Stimulated activated CD4-positive, alpha-beta T cell treated with anti-CD3 and anti-CD28 coated beads, Interleukin-2, amount 100 ng/mL, for 48 hours (primary cell): ENCODE measurements around the gene ZNF575.

Experiments used
- DNase-seq, 2 donors: peaks; one replicate each; pipeline ENCODE4 v3.0.0-alpha.2; 2020

ZNF575 gene

GRCh38 chr19:43532962-43533545 lies at the start of gene ZNF575:
TSS of gene ZNF575 (plus strand) at chr19:43533188. CDS start at chr19:43534423, 1,235 bp downstream.
- DNase-seq: peak; percentile 73 to 76

- DNase-seq: no peak
These were observed 49.7 kb upstream of the ZNF575 start for GRCh38 chr19:43483281-43483680.

DNA sequence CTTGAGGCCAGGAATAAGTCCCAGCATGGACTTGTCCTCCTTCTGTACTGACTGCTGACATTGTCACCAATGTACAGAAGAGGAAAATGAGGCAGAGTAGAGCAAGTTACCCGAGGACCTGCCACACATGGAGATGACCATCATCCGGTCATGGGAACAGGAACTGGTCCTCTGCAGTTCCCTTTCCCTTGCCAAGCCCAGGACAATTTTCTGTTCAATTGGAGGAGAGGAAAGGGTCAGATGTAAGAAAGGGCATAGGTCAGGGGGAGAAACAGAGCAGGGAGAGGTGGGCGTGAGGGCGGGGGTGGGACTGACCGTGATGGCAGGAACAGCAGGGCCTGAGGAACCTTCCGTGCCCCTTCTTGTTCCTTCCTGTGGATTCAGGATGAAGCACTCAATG lies 47.0 kb upstream of the ZNF575 start:
- no peak for DNase-seq

DNA sequence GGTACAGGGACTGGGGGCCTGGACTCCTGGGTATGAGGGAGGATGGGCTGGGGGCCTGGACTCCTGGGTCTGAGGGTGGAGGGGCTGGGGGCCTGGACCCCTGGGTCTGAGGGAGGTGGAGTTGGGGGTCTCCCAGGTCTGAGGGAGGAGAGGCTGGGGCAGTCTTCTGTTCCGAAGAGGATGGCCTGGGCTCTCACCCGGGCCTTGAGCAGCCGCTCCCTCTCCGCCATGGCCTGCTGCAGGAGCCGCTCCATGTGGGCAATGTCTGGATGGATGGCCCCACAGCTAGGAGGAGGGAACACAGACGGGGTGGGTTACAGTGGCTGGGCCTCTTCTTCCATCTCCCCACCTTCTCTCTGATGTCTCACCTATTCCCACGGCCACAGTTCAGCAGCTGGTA lies 46.6 kb upstream of the ZNF575 start:
- no peak for DNase-seq

- DNase-seq: no peak
These were observed 44.8 kb upstream of the ZNF575 start for GRCh38 chr19:43488179-43488578.

- DNase-seq: no peak
These were observed 43.7 kb upstream of the ZNF575 start for GRCh38 chr19:43489310-43489709.

DNA sequence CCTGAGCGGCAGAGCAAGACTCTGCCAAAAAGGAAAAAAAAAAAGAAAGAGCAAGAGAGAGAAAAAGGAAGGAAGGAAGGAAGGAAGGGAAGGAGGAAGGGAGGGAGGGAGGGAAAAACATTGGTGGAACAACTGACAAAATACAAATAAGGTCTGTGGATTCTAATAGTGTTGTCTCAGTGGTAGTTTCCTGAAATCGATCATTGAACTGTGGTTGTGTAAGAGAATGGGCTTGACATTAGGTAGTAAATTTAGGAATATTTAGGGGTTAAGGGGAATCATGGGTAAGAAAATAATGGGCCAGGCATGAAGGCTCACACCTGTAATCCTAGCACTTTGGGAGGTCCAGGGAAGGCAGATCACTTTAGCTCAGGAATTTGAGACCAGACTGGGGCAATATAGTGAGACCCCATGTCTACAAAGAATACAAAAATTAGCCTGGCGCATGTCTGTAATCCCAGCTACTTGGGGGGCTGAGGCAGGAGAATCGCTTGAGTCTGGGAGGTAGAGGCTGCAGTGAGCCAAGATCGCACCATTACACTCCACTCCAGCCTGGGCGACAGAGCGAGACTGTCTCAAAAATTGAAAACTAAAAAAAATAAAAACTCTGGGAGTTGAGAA lies 42.9 kb upstream of the ZNF575 start:
- DNase-seq: no peak

- DNase-seq: no peak
These were observed 42.2 kb upstream of the ZNF575 start for GRCh38 chr19:43490759-43491158.

DNA sequence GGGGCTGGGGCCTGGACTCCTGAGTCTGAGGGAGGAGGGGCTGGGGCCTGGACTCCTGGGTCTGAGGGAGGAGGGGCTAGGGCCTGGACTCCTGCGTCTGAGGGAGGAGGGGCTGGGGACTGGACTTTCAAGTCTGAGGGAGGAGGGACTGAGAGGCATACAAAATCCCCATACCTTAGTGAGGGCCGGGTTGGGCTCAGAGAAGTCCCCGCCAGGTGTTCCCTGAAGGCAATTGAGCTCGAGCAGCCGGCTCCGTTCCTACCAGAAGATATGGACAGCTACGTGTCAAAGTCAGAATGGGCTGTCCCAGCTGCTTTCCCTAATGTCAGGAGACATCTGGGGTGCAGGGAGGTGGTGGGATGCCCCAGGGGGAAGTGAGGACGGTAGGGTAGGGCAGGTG lies 37.9 kb upstream of the ZNF575 start:
- DNase-seq: no peak

DNA sequence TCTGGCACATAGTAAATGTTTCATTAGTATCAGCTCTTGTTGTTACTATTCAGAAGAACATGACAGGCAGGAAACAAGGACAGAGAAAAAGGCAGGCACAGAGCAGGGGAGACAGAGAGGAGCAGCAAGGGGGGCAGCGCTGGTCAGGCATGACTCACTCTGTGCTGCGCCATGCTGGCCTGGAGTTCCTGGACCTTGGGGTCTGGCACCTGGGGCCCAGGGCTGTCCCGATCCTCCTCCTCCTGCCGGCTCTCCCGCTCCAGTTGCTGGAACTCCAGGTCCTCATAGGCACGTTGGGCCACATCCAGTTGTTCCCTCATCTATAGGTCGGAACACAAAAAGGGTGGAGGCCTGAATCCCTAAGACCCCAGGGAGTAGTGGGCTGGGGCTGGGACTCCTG lies 36.0 kb upstream of the ZNF575 start:
- DNase-seq: no peak

DNA sequence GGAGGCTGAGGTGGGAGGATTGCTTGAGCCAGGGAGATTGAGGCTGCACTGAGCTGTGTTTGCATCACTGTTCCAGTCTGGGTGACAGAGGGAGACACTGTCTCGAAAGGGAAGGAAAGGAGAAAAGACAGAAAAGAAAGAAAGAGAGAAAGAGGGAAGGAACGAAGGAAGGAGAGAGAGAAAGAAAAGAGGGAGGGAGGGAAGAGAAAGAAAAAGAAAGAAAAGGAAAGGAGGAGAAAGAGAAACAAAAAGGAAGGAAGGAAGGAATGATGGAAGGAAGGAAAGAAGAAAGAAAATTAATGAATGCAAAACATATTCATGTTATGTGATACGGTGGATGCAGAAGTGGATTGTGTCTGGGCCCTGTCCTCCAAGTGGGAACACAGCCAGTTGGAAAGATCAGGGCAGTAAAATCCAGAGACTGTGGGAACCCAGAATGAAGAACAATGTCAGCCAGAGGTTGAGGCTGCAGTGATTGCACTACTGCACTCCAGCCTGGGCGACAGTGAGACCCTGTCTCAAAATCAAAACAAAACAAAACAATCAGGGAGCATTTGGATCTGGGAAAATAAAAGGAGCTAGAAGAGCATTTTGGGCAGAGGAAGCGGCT lies 34.6 kb upstream of the ZNF575 start:
- DNase-seq: no peak

GRCh38 chr19:43499042-43499441 lies 33.9 kb upstream of the ZNF575 start:
- DNase-seq: no peak

- DNase-seq: no peak
These were observed 31.1 kb upstream of the ZNF575 start for GRCh38 chr19:43501661-43502418.

GRCh38 chr19:43502419-43502976 lies 30.5 kb upstream of the ZNF575 start:
- DNase-seq: no peak

DNA sequence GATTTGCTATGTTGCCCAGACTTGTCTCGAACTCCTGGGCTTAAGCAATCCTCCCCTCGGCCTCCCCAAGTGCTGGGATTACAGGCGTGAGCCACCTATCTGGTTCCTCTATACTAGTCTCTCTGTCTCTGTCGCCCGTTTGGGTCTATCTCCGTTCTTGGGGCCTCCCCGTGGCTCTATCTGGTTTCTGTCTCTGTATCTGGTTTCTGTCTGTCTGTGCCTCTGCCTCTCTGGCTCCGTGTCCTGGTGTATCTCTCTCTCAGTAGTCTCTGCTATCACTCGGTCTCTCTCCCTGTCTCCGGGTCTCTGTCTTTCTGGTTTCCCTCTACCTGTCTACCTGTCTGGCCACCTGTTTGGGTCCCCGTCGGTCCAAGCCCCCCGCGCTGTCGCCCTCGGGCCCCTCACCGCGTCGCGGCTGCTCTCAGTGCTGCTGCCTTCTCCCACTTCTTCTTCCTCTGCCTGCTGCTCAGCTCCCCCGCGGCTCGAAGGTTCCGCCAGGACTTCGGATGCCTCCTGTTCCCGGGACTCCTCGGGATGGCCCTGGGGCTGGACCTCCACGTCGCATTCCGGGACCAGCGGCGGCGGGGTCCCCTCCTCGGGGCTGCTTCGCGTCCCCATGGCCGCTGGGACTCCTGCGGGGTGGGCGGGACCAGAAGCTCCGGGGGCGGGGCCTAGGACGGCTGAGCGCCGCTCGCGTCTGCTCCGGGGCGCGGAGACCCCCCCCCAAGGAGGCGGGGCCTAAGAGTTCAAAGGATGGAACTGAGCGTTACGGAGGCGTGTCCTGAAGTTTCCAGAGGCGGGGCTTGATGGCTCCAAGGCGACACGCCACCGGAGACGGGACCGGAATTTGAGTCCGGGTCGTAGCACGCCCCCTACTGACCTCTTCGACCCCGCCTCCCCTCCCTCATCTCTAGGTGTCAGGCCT lies 29.2 kb upstream of the ZNF575 start:
- DNase-seq: peak; percentile 98 to 99

DNA sequence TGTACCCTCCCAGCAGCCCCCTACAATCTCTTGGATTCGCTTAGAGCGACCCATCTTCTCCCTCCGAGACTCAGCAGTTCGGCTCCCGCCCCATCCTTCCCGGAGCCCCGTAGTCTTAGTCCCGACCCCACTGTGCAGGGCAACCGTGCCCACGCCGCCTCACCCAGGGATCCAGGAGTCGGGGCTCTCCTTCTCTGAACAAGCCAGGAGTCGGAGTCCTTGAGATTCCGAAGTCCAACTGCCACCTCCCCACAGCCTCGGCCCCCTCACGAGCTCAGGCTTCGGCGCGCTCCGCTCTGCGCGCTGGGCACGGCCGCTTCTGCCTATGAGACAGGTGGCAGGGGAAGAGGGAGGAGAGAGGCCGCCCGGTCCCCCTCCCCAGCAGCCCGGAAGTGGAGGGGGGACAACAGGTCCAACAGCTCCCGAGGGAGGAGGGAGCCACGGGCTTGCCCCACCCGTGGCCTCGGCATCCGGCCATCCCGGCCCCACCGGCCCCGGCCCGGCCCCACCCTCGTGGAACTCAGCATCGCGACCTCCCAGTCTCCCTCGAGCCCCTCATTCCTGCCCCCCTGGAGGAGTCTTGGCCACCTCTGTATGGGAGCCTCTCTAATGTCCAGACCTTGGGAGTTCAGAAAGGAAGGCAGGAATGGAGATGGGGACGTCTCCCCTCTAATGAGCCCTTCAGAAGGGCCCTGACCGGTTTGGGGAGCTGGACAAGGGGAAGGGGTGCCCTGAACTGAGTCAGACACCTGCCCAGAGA lies 28.4 kb upstream of the ZNF575 start, which contains the start of gene PHLDB3:
Gene PHLDB3, minus strand, starts transcription at position 321 of the 760 bp plus-strand sequence. CDS start 628 bp downstream, outside the sequence.
- DNase-seq: peak; percentile 39 to 47

GRCh38 chr19:43505186-43505456 lies 27.9 kb upstream of the ZNF575 start:
- DNase-seq: no peak

- DNase-seq: no peak
These were observed 27.0 kb upstream of the ZNF575 start for GRCh38 chr19:43505941-43506340.

GRCh38 chr19:43506629-43507028 lies 26.4 kb upstream of the ZNF575 start:
- no peak for DNase-seq

DNA sequence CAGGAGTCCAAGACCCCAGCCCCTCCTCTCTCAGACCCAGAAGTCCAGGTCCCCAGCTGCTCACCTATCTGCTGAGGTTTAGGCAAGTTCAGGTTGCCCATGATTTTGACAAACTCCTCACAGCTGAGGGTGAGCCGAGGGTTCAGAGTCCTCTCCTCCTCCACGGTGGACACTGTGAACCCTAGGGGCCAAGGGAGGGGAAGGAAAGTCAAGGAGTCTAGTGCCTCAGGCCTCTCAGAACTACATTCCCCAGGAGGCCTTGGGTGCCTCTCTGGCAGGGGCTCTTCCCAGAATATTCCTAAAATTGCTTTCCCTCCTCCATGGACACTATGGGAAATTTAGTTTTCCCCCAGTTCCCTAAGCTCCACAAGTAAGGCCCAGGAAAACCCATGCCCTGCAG lies 25.1 kb upstream of the ZNF575 start:
- DNase-seq: no peak

DNA sequence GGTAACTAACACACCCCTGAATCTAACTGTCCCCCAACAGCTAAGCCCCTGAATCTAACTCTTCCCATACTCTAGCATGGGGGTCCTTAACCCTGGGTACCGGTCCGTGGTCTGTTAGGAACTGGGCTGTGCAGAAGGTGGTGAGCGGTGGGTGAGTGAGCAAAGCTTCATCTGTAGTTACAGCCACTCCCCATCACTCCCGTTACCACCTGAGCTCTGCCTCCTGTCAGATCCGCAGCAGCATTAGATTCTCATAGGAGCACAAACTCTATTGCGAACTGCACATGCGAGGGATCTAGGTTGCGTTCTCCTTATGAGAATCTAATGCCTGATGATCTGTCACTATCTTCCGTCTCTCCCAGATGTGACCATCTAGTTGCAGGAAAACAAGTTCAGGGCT lies 22.3 kb upstream of the ZNF575 start:
- no peak for DNase-seq

DNA sequence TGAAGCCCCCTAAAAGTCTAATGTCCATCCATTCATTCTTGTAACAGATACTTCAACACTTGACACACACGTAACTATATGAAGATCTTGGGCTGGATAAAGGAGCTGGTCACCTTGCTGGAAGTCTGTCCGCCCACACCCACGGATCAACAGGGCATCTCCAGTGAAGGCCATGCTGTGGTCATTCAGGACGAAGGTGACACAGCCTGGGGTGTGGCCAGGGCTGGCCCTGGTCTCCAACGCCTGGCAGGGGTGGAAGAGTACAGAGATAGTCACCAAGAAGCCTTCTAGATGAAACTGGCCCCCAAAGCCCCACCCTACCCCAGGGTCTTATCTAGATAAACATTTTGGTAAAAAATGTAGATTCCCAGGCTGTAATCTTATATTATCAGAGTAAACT lies 21.7 kb upstream of the ZNF575 start:
- no peak for DNase-seq
